Vagina (tissue), 2 donors: ENCODE data around the gene SAMD4A. TPM values are rescaled to one million over a fixed set of nuclear protein-coding genes. Genes with fewer than 3 reads are reported as not detected.

Source experiments
- DNase-seq, 2 donors: peaks; one replicate each; pipeline ENCODE4 v3.0.0-alpha.2; 2017; ENCODE audit errors: extremely low spot score in 2 of 2
- H3K27ac ChIP-seq: fragments of 200-600 bp; sonication (generic); one replicate; pipeline ENCODE4 v1.5.1; 2019
- H3K27me3 ChIP-seq: fragments of 200-600 bp; sonication (generic); one replicate; pipeline ENCODE4 v1.5.1; 2019
- H3K36me3 ChIP-seq, 2 donors: fragments of 200-600 bp; sonication (generic); one replicate each; pipeline ENCODE4 v1.5.1; 2017 to 2019
- H3K4me1 ChIP-seq: fragments of 200-600 bp; sonication (generic); one replicate; pipeline ENCODE4 v1.5.1; 2019
- H3K4me3 ChIP-seq, 2 donors: fragments of 200-600 bp; sonication (generic); 1 replicate in 1 of 2; 2 replicates in 1 of 2; pipeline ENCODE4 v1.5.1; 2016 to 2019
- H3K9me3 ChIP-seq: fragments of 200-600 bp; sonication (generic); one replicate; pipeline ENCODE4 v1.5.1; 2019
- POLR2A ChIP-seq, 2 donors: fragments of 450-650 bp; IDR thresholded peaks; one replicate each; pipeline ENCODE4 v1.6.1; 2017; ENCODE audit warnings: antibody characterized with exemption in 2 of 2, mild to moderate bottlenecking in 2 of 2, moderate library complexity in 2 of 2
- POLR2AphosphoS5 ChIP-seq, 2 donors: sonication (generic); formaldehyde crosslinking; IDR thresholded peaks; one replicate each; pipeline ENCODE4 v1.9.0; 2017; ENCODE audit warnings: antibody characterized with exemption in 2 of 2, mild to moderate bottlenecking in 2 of 2, low read depth in 1 of 2; ENCODE audit not compliant: insufficient read depth in 1 of 2
- intact Hi-C: fragments of 100-400 bp; cut with DNase I; formaldehyde crosslinking; loops from one replicate; pipeline ENCODE4 v1.15.1; 2023
- total RNA-seq: library from RNA; depleted of rRNA; stranded (reverse); fragments of >200 nt; gene quantifications from one replicate; pipeline ENCODE4 v1.2.3, GENCODE V29; 2016
- TF ChIP-seq, protein P1 (sequence below), 3 experiments: fragments of 450-650 bp in 2 of 3; fragments of 200-600 bp in 1 of 3; sonication (generic) in 1 of 3; IDR thresholded peaks; one replicate each; pipeline ENCODE4 v1.5.1; 2017 to 2019; ENCODE audit warnings: antibody characterized with exemption in 3 of 3, mild to moderate bottlenecking in 2 of 3, moderate library complexity in 2 of 3

The SAMD4A gene
- total RNA-seq, 1 donor from 2014 or later = 43.0 TPM

DNA sequence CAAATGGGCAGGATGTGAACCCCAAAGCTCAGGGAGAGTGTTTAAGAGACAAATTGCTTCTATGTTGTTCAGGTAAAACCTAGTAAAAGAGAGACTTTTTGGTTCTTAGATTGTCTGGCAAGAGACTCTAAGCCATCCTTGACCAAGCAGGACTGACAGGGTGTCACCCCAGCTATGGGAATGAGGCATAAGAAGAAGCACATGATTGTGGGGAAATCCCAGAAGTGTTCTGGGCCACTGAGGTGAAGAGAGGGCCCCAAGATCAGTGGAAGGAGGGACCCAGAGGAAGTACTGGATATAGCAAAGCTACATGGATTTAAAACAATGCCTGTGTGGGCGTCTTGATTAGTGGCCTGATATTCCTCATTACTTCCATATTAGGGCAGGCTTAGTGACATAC, 99.0 kb downstream of the SAMD4A start:
- no peak overlapping the region for H3K27ac ChIP-seq
- no peak overlapping the region for H3K4me3 ChIP-seq
- peaks cover 56% of the 10 kb centered on the region for H3K4me1 ChIP-seq
- no peaks in the 10 kb centered on the region for H3K27me3 ChIP-seq
- H3K9me3 ChIP-seq = no peaks in the 10 kb centered on the region
- no peak for DNase-seq
- no peaks in the 10 kb centered on the region for H3K36me3 ChIP-seq
- TF ChIP-seq, protein P1, sequence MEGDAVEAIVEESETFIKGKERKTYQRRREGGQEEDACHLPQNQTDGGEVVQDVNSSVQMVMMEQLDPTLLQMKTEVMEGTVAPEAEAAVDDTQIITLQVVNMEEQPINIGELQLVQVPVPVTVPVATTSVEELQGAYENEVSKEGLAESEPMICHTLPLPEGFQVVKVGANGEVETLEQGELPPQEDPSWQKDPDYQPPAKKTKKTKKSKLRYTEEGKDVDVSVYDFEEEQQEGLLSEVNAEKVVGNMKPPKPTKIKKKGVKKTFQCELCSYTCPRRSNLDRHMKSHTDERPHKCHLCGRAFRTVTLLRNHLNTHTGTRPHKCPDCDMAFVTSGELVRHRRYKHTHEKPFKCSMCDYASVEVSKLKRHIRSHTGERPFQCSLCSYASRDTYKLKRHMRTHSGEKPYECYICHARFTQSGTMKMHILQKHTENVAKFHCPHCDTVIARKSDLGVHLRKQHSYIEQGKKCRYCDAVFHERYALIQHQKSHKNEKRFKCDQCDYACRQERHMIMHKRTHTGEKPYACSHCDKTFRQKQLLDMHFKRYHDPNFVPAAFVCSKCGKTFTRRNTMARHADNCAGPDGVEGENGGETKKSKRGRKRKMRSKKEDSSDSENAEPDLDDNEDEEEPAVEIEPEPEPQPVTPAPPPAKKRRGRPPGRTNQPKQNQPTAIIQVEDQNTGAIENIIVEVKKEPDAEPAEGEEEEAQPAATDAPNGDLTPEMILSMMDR (IDR thresholded peaks at IDR 0.05) = no peak
- no peak for TF ChIP-seq POLR2AphosphoS5 (IDR thresholded peaks at IDR 0.05; ENCODE audit: insufficient read depth in 1 of 2, low read depth in 1 of 2)
- no peak for TF ChIP-seq POLR2A (IDR thresholded peaks at IDR 0.05)
- intact Hi-C loops = no loop called here

DNA sequence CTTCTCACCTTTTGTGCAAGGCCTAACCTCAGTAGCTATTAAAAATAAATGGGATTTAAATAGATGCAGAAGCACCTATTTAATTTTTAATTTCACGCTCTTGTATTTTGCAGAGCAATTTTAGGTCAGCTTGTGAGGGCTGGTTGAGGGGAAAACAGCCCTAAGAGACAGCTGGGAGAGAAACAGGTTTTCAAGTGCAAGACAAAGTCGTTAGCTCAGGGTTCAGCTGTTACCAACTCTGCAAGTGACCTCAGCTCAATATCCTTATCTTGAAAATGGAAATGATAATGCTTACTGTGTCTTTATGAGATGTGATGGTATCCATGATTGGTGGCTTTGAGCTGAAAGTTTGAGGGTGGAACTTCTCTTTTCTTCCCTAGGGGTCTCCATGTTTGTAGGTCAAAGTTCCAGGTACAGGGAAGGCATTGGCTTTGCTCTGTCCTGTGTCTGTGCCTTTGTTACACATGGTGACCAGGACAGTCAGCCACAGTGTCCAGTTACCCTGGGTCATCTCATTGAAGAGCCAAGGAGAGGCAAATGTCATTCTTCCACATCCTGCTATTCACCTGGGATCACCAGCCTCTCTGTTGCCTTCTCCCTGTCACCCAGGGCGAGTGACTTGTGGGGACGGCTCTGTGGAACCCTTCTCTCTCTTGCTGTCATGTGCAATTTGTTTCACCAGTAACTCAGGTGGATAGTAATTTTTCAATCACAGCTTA, 100.3 kb downstream of the SAMD4A start:
- Histone ChIP-seq H3K36me3 (no peaks in the 10 kb centered on the region), H3K9me3 (no peaks in the 10 kb centered on the region), H3K27ac (no peak overlapping the region), H3K4me3 (no peak overlapping the region), H3K4me1 (peaks cover 67% of the 10 kb centered on the region), H3K27me3 (no peaks in the 10 kb centered on the region)
- intact Hi-C loops = no loop called here
- no peak for DNase-seq
- TF ChIP-seq POLR2AphosphoS5 (IDR thresholded peaks at IDR 0.05; ENCODE audit: insufficient read depth in 1 of 2, low read depth in 1 of 2) = no peak
- TF ChIP-seq POLR2A (IDR thresholded peaks at IDR 0.05) = no peak
- TF ChIP-seq, protein P1 (IDR thresholded peaks at IDR 0.05) = no peak

DNA sequence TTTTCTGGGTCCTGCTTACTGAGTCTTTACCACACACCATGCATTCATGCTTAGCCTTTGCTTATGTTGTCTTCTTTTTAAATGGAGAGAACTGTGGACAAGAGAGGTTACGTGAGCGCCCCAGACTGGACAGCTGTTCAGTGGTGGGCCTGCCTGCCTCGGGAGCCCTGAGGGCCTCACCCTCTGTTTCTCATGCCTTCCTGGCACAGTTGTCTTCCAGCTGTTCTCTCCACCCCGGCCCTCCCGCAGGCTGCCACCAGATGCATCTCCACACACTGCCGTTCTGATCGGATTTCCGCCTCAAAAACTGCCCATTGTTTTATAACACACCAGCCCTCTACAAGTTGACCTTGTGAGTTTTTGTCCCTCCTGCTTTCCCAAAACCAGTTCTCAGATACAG, 100.8 kb downstream of the SAMD4A start:
- no peaks in the 10 kb centered on the region for H3K36me3 ChIP-seq
- H3K27me3 ChIP-seq = no peaks in the 10 kb centered on the region
- H3K4me3 ChIP-seq = no peak overlapping the region
- TF ChIP-seq POLR2AphosphoS5 (IDR thresholded peaks at IDR 0.05; ENCODE audit: insufficient read depth in 1 of 2, low read depth in 1 of 2) (no peak), POLR2A (IDR thresholded peaks at IDR 0.05) (no peak)
- TF ChIP-seq, protein P1 (IDR thresholded peaks at IDR 0.05) = no peak
- no peaks in the 10 kb centered on the region for H3K9me3 ChIP-seq
- H3K4me1 ChIP-seq = peaks cover 66% of the 10 kb centered on the region
- no peak for DNase-seq
- peak overlapping the region; percentile 9 for H3K27ac ChIP-seq
- intact Hi-C loops = no loop called here

DNA sequence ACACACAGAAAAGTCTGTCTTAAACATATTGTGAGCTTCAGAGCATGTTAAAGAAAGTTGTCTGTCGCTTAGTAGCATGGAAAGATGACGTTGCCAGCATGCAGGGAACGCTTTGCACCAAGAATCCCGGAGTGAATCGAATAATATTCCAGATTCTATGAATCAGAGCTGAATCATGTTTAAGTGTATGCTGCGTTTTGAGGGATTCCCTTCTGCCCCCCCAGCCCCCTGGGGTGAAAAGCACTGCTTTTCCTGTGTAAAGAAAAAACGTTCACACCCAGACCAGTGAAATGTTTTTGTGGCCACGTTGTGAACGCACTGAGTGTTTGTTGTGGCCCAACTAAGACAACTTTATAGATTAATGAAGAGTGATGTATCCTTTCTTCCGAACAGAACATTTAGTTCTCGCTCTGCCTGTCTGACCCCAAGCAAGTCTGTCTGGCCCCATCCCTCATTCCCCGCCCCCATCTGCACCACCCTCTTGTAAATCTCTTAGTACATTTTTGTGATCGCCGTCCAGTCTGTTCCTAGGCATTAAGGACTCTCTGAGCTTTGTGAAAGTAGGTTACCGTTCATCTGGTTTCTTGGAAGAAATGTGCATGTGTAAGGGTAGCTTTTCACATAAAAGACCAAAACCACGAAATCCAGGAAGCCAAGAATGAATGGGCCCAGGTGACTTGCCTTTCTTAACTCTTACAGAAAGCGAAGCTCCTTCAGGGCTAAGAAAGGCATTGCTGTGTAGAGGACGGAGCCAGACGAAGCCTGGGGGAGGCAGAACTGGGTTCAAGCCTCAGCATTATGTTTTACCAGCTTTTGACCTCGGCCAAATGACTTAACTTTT, 103.0 kb downstream of the SAMD4A start:
- TF ChIP-seq POLR2AphosphoS5 (IDR thresholded peaks at IDR 0.05; ENCODE audit: insufficient read depth in 1 of 2, low read depth in 1 of 2) = peak in 1 of 2 donors; percentile 76
- TF ChIP-seq, protein P1 (IDR thresholded peaks at IDR 0.05) = no peak
- H3K36me3 ChIP-seq = no peaks in the 10 kb centered on the region
- peak in 1 of 2 donors; percentile 96 for DNase-seq
- H3K27me3 ChIP-seq = no peaks in the 10 kb centered on the region
- H3K27ac ChIP-seq = peak overlapping the region; percentile 54
- no peak overlapping the region for H3K4me3 ChIP-seq
- H3K4me1 ChIP-seq = peaks cover 84% of the 10 kb centered on the region
- H3K9me3 ChIP-seq = no peaks in the 10 kb centered on the region
- intact Hi-C loops = no loop called here

DNA sequence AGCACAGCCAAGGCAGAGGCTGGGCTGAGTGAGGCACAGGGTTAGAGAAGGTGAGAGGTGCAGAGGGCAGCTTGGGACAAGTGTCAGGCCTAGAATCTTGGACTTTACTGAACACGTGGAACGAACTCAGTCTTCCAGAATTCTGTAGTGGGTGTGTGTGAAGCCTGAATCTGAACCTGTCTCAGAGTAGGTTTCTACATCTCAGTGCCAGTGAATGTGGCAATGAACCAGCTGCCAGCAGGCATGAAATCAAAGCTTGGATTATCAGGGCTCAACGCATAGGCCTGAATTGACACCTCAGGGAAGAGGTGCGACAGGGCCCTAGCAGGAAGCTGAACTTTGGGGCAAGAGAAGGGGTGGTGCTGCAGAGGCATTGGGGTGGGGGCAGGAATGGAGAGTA, 104.6 kb downstream of the SAMD4A start:
- no peak overlapping the region for H3K4me3 ChIP-seq
- no peak for DNase-seq
- intact Hi-C loops = no loop called here
- no peaks in the 10 kb centered on the region for H3K27me3 ChIP-seq
- no peaks in the 10 kb centered on the region for H3K9me3 ChIP-seq
- no peaks in the 10 kb centered on the region for H3K36me3 ChIP-seq
- H3K27ac ChIP-seq = peak overlapping the region; percentile 54
- peaks cover 82% of the 10 kb centered on the region for H3K4me1 ChIP-seq
- no peak for TF ChIP-seq POLR2AphosphoS5 (IDR thresholded peaks at IDR 0.05; ENCODE audit: insufficient read depth in 1 of 2, low read depth in 1 of 2)
- TF ChIP-seq, protein P1 (IDR thresholded peaks at IDR 0.05) = no peak
- no peak for TF ChIP-seq POLR2A (IDR thresholded peaks at IDR 0.05)
